Skeletal muscle satellite cell (primary cell): ENCODE results near the gene TRIB2.
A peak's percentile ranks its signal among the peaks of the same experiment; 100 is the strongest.

Experiments
- H3K27me3 ChIP-seq: 2 replicates; pipeline ENCODE4 v1.7.0; 2013; ENCODE audit warnings: low read length; ENCODE audit not compliant: control insufficient read depth, insufficient read depth
- H3K36me3 ChIP-seq: 2 replicates; pipeline ENCODE4 v1.7.0; 2013; ENCODE audit warnings: mild to moderate bottlenecking, control low read depth, low read length; ENCODE audit not compliant: insufficient read depth
- H3K4me1 ChIP-seq: 2 replicates; pipeline ENCODE4 v1.7.0; 2013; ENCODE audit warnings: low read length; ENCODE audit not compliant: control insufficient read depth, insufficient read depth
- H3K4me2 ChIP-seq: 2 replicates; pipeline ENCODE4 v1.7.0; 2013; ENCODE audit warnings: mild to moderate bottlenecking, low read length
- H3K4me3 ChIP-seq: 2 replicates; pipeline ENCODE4 v1.7.0; 2013; ENCODE audit warnings: low read length
- H3K9ac ChIP-seq: 2 replicates; pipeline ENCODE4 v1.7.0; 2013; ENCODE audit warnings: mild to moderate bottlenecking, low read depth, low read length, moderate library complexity
- H3K9me3 ChIP-seq: replicated peaks from 2 replicates; pipeline ENCODE4 v1.7.0; 2013; ENCODE audit warnings: mild to moderate bottlenecking, control low read depth, low read length

Gene TRIB2

DNA sequence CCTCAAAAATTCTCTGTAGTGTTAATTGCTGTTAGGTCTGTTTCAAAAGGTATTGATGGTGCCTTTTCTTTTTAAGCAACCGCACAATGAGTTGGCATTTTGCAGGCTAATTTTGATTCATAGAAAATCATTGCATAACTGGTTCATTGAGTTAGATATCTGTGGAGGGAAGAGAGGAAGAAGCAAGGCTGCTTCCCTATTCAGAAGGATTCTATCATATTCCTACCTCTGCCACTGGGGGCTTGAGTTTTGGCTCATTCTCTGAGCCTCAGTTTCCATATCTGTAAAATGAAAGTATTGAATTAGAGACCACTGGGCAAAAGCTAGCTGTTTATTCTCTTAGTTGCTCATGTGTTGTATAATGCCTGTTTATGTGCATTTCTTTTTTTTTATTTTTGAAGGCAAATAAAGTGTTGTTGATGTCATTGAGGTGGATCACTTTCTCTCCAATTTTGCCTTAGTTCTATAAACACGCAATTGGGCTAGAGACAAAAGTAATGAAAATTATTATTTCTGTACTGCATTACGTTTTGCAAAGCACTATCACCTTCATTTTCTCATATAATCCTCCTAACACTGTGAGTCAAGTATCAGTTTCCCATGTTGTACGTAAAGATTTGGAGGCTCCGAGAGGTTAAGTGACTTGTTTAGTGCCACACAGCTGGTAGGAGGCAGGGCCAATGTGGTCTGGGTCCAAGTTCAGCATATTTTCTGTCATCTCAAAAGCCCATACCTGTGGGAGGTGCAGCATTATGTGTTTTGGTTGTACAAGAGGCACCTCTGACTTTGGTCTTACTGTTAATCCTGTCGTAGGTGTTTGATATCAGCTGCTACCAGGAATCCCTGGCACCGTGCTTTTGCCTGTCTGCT, 5.9 kb downstream of the TRIB2 start:
- peaks cover 40% of the 10 kb centered on the region for H3K36me3 ChIP-seq
- H3K4me2 ChIP-seq: peak overlapping the region; percentile 86
- no peaks in the 10 kb centered on the region for H3K27me3 ChIP-seq
- peak overlapping the region; percentile 64 for H3K9ac ChIP-seq
- H3K9me3 ChIP-seq: no peaks in the 10 kb centered on the region
- H3K4me3 ChIP-seq: peak overlapping the region; percentile 45
- H3K4me1 ChIP-seq: peaks cover 43% of the 10 kb centered on the region

DNA sequence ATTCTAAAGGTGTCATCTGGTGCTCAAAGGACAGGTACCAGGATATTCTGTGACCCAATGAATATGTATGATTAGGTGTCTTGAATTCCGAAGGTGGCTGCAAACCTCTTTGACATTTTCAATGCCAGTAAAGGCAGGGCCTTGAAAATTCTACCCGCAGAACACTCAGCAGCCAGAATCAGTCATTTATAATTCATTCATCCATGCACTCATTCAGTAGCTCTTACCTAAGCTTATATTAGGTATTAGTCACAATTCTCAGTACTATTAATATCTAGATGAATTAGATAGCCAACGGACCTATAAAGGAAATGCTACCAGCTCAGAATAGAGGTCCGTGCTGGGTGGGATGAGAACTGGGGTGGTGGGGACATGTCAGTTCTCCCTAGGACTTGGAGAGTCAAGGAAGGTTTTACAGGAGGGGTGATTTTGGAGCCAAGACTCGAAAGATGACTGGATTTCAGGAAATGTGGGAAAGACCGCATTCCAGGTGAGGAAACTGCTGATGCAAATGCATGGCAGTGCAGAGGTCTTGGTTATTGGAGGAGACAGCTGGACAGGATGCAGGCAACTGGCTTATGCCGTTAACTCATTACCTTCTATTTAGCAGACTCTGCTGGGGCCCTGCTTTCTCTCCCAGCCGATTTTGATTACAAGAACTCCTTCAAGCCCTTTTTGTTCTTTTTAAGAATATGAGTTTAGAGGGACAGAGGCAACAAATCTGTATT, 7.2 kb downstream of the TRIB2 start:
- no peak overlapping the region for H3K4me3 ChIP-seq
- H3K9ac ChIP-seq: no peak overlapping the region
- no peaks in the 10 kb centered on the region for H3K9me3 ChIP-seq
- H3K4me1 ChIP-seq: peaks cover 44% of the 10 kb centered on the region
- H3K36me3 ChIP-seq: peaks cover 52% of the 10 kb centered on the region
- no peak overlapping the region for H3K4me2 ChIP-seq
- H3K27me3 ChIP-seq: no peaks in the 10 kb centered on the region

DNA sequence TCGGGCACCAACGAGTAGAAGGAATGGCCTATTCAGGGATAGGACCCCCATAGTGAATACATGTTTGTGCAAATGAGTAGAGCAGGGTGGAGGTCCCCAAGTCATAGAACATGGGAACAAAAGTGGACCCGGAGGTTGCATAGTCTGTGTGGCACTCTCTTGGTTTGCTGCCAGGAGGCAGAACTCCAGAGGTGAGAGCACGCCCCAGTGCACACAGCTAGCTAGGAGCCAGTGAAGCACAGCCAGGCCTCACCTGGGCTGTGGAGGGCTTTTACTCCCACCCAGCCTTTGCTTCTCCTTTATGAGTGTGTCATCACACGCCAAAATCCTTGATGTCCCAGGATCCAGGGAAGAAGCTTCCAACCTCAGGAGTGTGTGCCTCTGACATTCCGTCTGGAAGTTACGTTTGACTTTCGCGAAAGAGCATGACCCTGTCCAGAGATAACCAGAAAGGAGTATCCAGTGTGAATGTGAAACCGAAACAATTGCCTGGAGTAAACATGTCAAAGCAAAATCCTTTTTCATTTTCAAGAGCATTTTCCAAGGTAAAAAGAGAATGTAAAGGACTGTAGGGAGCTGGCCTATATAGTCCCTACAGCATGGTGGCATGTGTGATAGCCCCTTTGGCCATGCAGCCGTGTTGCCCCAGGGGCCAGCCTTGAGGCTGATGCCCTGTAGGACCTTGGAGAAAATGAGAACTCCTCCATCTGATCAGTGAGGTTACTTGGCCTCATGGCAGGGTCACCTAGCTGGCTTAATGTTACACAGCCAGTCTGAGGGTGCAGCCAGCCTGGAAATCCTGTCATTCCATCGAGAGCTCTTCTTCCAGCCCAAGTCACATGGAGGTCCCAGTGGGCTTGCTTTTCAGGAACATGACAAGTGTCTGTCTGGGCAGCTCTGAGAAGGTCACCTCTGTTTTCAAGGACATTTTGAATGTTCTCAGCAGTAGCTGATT, 8.8 kb downstream of the TRIB2 start:
- H3K4me3 ChIP-seq: no peak overlapping the region
- H3K36me3 ChIP-seq: peaks cover 64% of the 10 kb centered on the region
- peaks cover 38% of the 10 kb centered on the region for H3K4me1 ChIP-seq
- no peaks in the 10 kb centered on the region for H3K9me3 ChIP-seq
- H3K27me3 ChIP-seq: no peaks in the 10 kb centered on the region
- no peak overlapping the region for H3K4me2 ChIP-seq
- H3K9ac ChIP-seq: no peak overlapping the region

DNA sequence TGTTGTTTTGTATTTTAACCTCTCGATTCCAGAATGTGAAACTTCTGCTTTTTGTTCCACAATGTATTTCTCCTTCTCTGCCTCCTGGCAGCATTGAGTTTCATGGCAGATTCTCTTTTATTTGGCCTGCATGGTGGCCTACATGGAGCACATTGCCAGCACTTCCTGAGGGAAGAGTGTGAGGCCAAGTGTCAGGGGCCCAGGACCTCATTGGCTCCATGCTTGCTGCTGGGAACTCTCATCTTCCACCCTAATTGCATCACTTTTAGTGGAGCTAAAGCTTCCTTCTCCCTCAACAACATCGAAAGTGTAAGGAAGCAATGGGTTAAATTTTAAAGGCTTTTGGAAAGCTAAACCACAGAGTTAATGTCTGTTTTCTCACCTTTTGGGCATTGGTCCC, 9.5 kb downstream of the TRIB2 start:
- Histone ChIP-seq H3K9ac (no peak overlapping the region), H3K4me1 (peaks cover 31% of the 10 kb centered on the region), H3K27me3 (no peaks in the 10 kb centered on the region), H3K9me3 (no peaks in the 10 kb centered on the region), H3K4me2 (no peak overlapping the region), H3K36me3 (peaks cover 72% of the 10 kb centered on the region), H3K4me3 (no peak overlapping the region)

DNA sequence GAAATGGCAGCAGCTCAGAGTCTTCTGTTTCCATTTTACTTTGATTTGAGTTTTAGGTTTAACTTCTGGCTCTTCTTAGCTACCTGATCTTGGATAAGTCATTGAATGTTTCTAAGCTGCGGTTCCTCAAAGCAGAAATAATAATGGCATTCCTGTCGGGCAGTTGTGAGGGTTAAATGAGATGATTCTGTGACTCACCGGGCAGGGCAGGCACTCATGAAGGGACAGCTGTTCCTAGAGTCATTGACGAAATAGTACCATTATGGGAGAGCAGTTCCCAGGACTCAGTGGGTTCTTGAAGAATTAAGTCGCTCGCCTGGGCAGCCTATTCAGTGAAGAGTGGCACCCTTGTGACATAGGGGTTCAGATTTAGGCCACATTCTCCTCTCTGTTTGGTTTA, 10.3 kb downstream of the TRIB2 start:
- H3K4me1 ChIP-seq: peaks cover 23% of the 10 kb centered on the region
- H3K4me3 ChIP-seq: no peak overlapping the region
- H3K9ac ChIP-seq: no peak overlapping the region
- H3K4me2 ChIP-seq: no peak overlapping the region
- no peaks in the 10 kb centered on the region for H3K9me3 ChIP-seq
- H3K27me3 ChIP-seq: no peaks in the 10 kb centered on the region
- H3K36me3 ChIP-seq: peaks cover 79% of the 10 kb centered on the region

DNA sequence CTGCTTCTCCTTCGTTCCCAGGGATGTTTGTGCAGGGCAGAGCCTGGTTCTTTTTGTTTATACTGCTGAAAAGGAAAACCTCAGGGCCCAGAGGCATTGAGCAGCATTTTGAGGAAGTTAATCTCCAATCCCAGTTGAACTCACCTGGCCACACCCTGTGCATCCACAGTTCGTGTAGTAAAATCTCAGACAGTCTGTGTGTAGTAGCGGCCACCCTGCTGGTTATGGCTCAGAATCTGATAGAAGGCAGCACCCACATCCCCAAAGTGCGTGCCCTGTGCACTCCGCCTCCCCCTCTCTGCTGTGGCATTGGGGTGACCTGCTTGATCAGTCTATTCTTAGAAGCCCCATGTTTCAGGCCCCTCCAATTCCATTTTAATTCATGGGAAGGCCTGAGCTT, 10.9 kb downstream of the TRIB2 start:
- Histone ChIP-seq H3K4me2 (no peak overlapping the region), H3K27me3 (no peaks in the 10 kb centered on the region), H3K9me3 (no peaks in the 10 kb centered on the region), H3K36me3 (peaks cover 79% of the 10 kb centered on the region), H3K4me1 (peaks cover 18% of the 10 kb centered on the region), H3K4me3 (no peak overlapping the region), H3K9ac (no peak overlapping the region)

DNA sequence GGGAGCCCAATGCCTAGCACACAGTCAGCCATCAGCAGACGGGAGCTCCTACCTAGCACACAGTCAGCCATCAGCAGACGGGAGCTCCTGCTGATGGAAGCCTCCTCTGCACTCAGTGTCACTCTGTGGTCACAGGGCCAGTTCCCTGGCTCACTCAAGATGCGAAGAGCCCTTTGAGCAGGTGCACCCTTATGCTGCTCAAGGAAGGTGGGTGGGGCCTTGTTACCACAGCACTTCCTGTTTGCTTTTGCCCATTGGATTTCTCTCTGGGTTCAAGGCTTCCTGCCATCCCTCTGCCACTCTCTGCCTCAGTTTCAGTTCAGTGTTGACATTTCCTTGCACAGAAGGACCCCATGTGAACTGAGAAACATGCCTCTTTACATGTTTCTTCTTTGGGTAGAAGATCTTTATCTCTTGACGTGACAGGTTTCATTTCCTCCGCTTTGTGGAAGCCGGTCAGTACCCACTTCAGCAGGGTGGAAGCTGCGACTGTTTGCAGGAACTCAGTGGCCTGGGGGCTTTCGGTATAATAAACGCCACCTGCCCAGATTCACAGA, 11.6 kb downstream of the TRIB2 start:
- H3K9ac ChIP-seq: no peak overlapping the region
- H3K4me2 ChIP-seq: no peak overlapping the region
- peaks cover 78% of the 10 kb centered on the region for H3K36me3 ChIP-seq
- H3K9me3 ChIP-seq: no peaks in the 10 kb centered on the region
- no peaks in the 10 kb centered on the region for H3K27me3 ChIP-seq
- no peak overlapping the region for H3K4me3 ChIP-seq
- peaks cover 14% of the 10 kb centered on the region for H3K4me1 ChIP-seq

DNA sequence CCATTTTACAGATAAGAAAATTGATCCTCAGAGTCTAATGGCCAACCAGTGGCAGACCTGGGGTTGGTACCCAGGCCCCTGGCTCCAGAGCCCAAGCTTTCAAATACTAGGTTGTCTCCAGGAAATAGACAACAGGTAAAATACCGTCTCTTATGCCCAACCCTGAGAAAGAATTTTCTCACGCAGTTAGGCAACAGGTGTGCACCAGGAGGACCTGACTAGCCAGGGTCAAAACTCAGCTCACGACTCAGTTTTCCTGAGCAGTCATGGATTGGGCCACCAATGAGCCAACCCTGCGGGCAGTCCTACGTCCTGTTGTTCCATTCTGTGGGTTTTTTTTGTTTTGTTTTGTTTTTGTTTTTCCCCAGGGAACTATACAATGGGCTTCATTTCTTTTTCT, 13.5 kb downstream of the TRIB2 start:
- Histone ChIP-seq H3K4me1 (peaks cover 14% of the 10 kb centered on the region), H3K9ac (no peak overlapping the region), H3K4me3 (no peak overlapping the region), H3K9me3 (no peaks in the 10 kb centered on the region), H3K36me3 (peaks cover 73% of the 10 kb centered on the region), H3K4me2 (no peak overlapping the region), H3K27me3 (no peaks in the 10 kb centered on the region)

DNA sequence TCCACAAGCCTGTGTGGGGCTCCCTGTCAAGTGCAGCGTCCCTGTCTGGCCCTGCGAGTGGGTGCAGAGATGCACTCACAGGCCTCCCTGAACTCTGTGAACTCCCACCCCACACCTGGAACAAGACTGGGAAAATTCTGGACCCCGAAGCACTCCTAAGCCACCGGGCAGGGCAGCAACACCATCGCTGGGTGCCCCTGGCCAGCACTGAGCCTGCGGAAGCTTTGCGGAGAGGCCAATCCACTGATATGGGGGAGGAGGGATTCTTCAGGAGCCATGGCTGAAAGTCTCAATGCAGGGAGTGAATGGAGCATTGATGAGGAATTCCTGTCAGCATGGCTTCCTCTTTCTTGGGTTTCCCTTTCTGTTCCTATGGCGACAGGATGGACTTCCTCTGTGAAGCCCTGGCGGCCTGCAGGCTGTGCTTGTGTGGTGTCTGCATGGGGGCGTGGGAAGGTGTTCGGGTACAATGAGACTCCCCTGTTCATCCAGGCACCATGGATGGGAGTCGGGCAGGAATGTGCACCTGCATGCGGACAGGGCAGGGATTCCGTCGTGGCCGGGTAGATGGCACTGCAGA, 15.1 kb downstream of the TRIB2 start:
- Histone ChIP-seq H3K9ac (no peak overlapping the region), H3K27me3 (no peaks in the 10 kb centered on the region), H3K4me1 (peaks cover 10% of the 10 kb centered on the region), H3K9me3 (no peaks in the 10 kb centered on the region), H3K36me3 (peaks cover 65% of the 10 kb centered on the region), H3K4me3 (no peak overlapping the region), H3K4me2 (no peak overlapping the region)

DNA sequence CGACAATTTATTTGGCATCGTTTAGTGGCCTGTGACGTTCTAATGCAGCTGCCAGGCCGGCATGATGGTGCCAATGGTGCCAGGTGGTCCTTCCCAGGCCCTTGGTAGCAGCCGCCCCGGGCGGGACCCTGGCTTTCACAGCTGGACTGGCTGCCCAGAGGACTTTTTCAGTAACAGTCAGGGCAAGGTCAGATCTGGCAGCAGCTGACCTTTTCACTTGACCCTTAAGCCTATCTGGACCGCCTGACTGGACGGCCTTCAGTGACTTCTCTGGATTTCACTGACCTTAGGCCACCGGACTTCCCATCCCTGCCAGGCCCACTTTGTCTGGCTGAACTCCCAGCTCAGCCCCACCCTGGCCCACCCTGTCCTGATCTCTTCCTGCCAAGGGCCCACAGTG, 15.9 kb downstream of the TRIB2 start:
- H3K4me2 ChIP-seq: no peak overlapping the region
- H3K4me1 ChIP-seq: peaks cover 1% of the 10 kb centered on the region
- H3K4me3 ChIP-seq: no peak overlapping the region
- H3K27me3 ChIP-seq: no peaks in the 10 kb centered on the region
- peaks cover 66% of the 10 kb centered on the region for H3K36me3 ChIP-seq
- no peaks in the 10 kb centered on the region for H3K9me3 ChIP-seq
- H3K9ac ChIP-seq: no peak overlapping the region
